Measurements from ENCODE around the gene RASSF5. TPM values are rescaled to one million over a fixed set of nuclear protein-coding genes. Genes with fewer than 3 reads are reported as not detected.

Gene RASSF5
- total RNA-seq, 2 experiments from 2014 or later, result 153 to 156 TPM

DNA sequence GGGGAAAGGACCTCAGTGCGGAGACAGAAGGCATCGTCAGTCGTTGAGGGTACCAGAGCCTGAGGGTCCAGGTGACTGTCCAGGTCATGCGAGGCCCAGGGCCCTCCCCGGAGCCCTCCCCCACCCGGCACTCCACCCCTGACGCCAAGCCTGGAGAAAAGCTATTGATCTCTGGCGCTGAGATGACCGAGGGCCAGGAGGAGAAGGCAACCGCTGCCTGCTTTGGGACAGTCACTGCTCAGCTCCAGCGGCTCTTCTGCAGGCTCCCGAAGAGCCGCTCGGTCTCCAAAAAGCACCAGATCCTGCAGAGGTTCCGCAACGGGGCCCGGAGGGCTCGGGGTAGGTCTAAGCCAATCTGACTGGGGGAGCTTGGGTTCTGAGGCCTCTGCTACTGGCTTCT lies 10.9 kb downstream of the RASSF5 start:
- no peak for ATAC-seq (ENCODE audit: poor library complexity)
- CTCF ChIA-PET, result interaction anchor here (0.6 kb wide), 1 partner anchor 230 kb away, joined by 3 read pairs; no protein-coding TSS in a partner anchor

DNA sequence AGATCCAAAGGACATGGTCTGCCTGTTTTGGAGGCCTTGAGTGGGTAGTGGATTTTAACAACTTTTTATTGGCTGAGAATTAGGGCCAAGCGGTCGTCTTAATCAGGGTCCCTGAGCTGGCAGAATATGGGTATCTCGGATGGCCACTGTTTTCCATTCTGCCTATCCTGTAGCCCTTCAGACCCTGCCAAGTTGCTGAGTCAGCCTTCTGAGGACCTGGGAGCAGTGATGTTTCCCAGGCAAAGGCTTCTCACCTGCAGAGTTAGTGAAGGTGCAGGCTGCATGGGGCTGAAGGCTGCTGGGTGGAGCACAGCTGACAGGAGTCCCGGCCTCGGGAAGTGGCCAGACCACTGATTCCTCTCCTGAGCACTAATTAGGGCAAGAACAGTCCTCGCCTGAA lies 11.4 kb downstream of the RASSF5 start:
- H3K9me3 Mint-ChIP-seq, result no peaks in the 10 kb centered on the region
- ATAC-seq (ENCODE audit: poor library complexity) (no peak), DNase-seq (no peak)
- Histone ChIP-seq H3K4me3 (ENCODE audit: low read length) (no peak overlapping the region), H3K27ac (ENCODE audit: low read depth in 1 of 2, low read length in 2 of 2) (no peak overlapping the region), H3K9me3 (ENCODE audit: control insufficient read depth in 1 of 2, insufficient read depth in 1 of 2, low read length in 2 of 2) (no peaks in the 10 kb centered on the region), H3K27me3 (ENCODE audit: control insufficient read depth in 1 of 2, insufficient read depth in 2 of 2, low read length in 2 of 2) (no peaks in the 10 kb centered on the region), H3K4me1 (ENCODE audit: insufficient read depth, low read length) (peaks cover 2% of the 10 kb centered on the region), H3K36me3 (ENCODE audit: insufficient read depth, low read length) (no peaks in the 10 kb centered on the region)
- ChIA-PET POLR2A (interaction anchor here (1.4 kb wide), 1 partner anchor 12 kb away, joined by 5 read pairs; the partner anchor contains the start of gene RASSF5), CTCF (interaction anchor here (0.6 kb wide), 2 partner anchors 24 to 229 kb away, joined by 3 read pairs; no protein-coding TSS in a partner anchor)
- intact Hi-C loops (cut with DNase I, micrococcal nuclease), result no loop called here
- H3K27ac Mint-ChIP-seq, result no peak overlapping the region
- no peaks in the 10 kb centered on the region for H3K4me1 Mint-ChIP-seq (ENCODE audit: low read depth)
- H3K27me3 Mint-ChIP-seq, result no peaks in the 10 kb centered on the region
- H3K4me3 Mint-ChIP-seq, result no peak overlapping the region
- TF ChIP-seq, protein P1, sequence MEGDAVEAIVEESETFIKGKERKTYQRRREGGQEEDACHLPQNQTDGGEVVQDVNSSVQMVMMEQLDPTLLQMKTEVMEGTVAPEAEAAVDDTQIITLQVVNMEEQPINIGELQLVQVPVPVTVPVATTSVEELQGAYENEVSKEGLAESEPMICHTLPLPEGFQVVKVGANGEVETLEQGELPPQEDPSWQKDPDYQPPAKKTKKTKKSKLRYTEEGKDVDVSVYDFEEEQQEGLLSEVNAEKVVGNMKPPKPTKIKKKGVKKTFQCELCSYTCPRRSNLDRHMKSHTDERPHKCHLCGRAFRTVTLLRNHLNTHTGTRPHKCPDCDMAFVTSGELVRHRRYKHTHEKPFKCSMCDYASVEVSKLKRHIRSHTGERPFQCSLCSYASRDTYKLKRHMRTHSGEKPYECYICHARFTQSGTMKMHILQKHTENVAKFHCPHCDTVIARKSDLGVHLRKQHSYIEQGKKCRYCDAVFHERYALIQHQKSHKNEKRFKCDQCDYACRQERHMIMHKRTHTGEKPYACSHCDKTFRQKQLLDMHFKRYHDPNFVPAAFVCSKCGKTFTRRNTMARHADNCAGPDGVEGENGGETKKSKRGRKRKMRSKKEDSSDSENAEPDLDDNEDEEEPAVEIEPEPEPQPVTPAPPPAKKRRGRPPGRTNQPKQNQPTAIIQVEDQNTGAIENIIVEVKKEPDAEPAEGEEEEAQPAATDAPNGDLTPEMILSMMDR (IDR thresholded peaks at IDR 0.05), result no peak
- H3K36me3 Mint-ChIP-seq (ENCODE audit: low read depth), result no peaks in the 10 kb centered on the region

More for the DNA sequence above, 10.9 kb downstream of the RASSF5 start:
- TF ChIP-seq, protein P1 (IDR thresholded peaks at IDR 0.05), result no peak
- intact Hi-C loops (cut with DNase I, micrococcal nuclease), result no loop called here
- H3K36me3 ChIP-seq (ENCODE audit: insufficient read depth, low read length), result no peaks in the 10 kb centered on the region
- H3K4me1 Mint-ChIP-seq (ENCODE audit: low read depth), result no peaks in the 10 kb centered on the region
- no peak overlapping the region for H3K27ac ChIP-seq (ENCODE audit: low read depth in 1 of 2, low read length in 2 of 2)
- DNase-seq, result no peak
- H3K9me3 ChIP-seq (ENCODE audit: control insufficient read depth in 1 of 2, insufficient read depth in 1 of 2, low read length in 2 of 2), result no peaks in the 10 kb centered on the region
- H3K4me3 ChIP-seq (ENCODE audit: low read length), result no peak overlapping the region
- no peaks in the 10 kb centered on the region for H3K27me3 Mint-ChIP-seq
- H3K27me3 ChIP-seq (ENCODE audit: control insufficient read depth in 1 of 2, insufficient read depth in 2 of 2, low read length in 2 of 2), result no peaks in the 10 kb centered on the region
- no peaks in the 10 kb centered on the region for H3K36me3 Mint-ChIP-seq (ENCODE audit: low read depth)
- no peak overlapping the region for H3K4me3 Mint-ChIP-seq
- H3K4me1 ChIP-seq (ENCODE audit: insufficient read depth, low read length), result peaks cover 2% of the 10 kb centered on the region
- no peak overlapping the region for H3K27ac Mint-ChIP-seq
- H3K9me3 Mint-ChIP-seq, result no peaks in the 10 kb centered on the region
- POLR2A ChIA-PET, result interaction anchor here (1.4 kb wide), 1 partner anchor 11 kb away, joined by 5 read pairs; the partner anchor contains the start of gene RASSF5

DNA sequence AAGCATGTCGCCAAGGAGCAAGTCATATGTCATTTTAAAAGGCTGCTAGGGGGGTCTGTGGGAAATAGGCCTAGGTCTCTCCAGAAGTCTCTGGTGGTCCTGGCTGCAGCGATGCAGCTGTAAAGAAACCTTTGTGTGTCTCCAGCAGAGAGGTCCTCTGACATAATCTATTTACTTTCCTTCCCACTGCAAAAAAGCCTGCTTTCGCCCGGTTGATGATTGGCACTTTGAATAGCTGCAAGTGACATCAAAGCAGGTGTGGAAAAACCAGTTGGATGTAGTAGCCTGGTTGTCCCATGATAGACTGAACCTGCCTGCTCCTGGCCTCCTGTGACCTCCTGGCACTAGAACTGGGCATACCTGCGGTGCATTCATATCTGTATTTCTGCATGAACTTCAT lies 13.8 kb downstream of the RASSF5 start:
- TF ChIP-seq, protein P1 (IDR thresholded peaks at IDR 0.05), result no peak
- Mint-ChIP-seq H3K9me3 (no peaks in the 10 kb centered on the region), H3K4me1 (ENCODE audit: low read depth) (no peaks in the 10 kb centered on the region), H3K36me3 (ENCODE audit: low read depth) (no peaks in the 10 kb centered on the region), H3K27ac (no peak overlapping the region), H3K4me3 (no peak overlapping the region), H3K27me3 (no peaks in the 10 kb centered on the region)
- POLR2A ChIA-PET, result no interaction called here
- intact Hi-C loops (cut with DNase I, micrococcal nuclease), result no loop called here
- no peak for ATAC-seq (ENCODE audit: poor library complexity)
- H3K4me1 ChIP-seq (ENCODE audit: insufficient read depth, low read length), result peaks cover 2% of the 10 kb centered on the region
- CTCF ChIA-PET, result no interaction called here
- H3K27ac ChIP-seq (ENCODE audit: low read depth in 1 of 2, low read length in 2 of 2), result no peak overlapping the region
- H3K27me3 ChIP-seq (ENCODE audit: control insufficient read depth in 1 of 2, insufficient read depth in 2 of 2, low read length in 2 of 2), result no peaks in the 10 kb centered on the region
- H3K9me3 ChIP-seq (ENCODE audit: control insufficient read depth in 1 of 2, insufficient read depth in 1 of 2, low read length in 2 of 2), result no peaks in the 10 kb centered on the region
- H3K4me3 ChIP-seq (ENCODE audit: low read length), result no peak overlapping the region
- H3K36me3 ChIP-seq (ENCODE audit: insufficient read depth, low read length), result no peaks in the 10 kb centered on the region
- DNase-seq, result no peak

Measured in CD4-positive, alpha-beta T cell (primary cell).